Stimulated activated CD8-positive, alpha-beta memory T cell treated with anti-CD3 and anti-CD28 coated beads, Interleukin-4, amount 100 ng/mL, for 4 hours (primary cell): ENCODE results near the gene MOGAT2.

ENCODE experiments used
- DNase-seq, 2 donors: peaks; one replicate each; pipeline ENCODE4 v3.0.0-alpha.2; 2020; ENCODE audit warnings: low read depth in 2 of 2, low spot score in 1 of 2

The MOGAT2 gene

DNA sequence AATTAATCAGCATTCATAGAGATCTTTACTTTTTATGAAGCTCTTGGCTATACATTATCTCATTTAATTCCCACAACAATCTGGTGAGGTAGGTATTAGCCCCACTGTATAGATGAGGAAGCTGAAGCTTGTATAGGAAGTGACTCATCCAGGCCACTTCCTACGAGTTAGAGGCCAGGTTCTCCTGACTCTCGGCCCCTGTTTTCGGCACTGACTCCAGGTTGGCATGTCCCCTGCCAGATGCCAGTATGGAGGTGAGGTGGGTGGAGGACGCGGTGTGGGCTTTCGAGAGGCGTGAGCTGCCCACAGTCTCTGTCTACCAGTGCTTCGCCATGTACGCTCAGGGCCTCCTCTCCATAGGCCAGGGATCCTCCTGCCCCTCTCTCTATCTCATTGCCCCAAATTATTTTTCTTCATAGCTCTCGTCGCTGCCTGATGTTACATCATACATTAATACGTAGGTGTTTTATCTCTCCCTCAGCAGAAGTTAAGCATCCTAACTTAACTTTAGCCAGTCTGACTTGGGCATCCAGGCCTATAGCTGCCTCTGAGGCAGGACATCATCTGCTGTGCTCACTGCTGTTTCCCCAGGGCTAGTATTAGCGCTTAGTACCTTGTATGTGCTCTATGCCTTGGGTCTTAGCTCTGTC, 59.9 kb downstream of the MOGAT2 start:
- no peak for DNase-seq

DNA sequence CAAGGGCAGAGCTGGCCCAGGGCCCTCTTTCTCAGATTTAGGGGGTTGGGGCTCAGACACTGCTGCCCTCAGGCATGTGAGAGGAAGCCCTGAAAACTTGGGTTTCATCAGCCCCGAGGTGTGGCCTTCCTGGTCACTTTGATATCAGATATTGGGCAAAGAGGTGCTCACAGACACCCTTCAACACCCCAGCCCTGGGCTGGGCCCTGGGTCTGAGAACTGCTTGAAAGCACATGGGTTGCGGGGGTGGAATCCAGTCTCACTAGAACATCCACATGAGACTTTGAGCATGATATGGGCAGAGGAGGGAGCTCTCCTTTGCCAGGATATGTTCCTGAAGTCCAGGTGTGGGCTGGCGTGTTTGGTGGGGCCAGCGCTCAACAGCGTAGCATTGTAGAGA, 61.3 kb downstream of the MOGAT2 start:
- DNase-seq, result no peak

DNA sequence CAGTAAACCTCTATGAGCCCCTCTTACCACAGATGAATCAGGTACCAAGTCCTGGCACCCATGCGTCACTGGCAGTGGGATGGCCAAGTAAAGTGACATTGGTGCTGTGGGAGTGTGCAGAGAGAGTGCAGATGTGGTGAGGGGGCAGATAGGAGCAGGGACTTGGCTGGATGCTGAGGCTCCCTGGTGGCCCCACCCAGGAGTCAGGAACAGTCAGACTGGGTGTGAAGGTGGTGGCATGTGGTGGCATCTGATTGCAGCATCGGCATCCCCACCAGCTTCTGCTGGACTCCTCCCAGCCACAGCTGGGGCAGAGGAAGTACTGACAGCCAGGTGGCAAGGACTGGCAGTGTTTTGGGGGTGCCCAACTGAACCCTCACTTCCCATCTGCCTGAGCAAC, 62.3 kb downstream of the MOGAT2 start:
- no peak for DNase-seq

DNA sequence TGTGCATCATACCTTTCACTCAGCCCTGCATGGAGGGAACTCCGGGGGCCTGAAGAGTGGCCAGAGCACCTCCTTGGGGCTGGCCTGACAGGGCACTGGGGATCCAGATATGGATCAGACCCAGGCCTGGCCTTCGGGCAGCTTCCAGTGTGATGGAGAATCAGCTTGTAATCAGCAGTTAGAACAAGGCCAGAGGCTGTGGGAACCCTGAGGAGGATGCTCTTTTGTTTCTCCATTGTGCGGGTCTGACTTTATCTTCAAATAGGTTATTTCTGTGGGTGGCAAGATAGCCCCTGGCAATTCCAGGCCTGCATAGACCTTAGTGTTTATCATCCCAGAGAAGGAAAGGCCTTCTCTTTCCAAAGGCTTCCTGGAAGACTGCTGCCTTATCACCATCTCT, 63.2 kb downstream of the MOGAT2 start:
- no peak for DNase-seq

DNA sequence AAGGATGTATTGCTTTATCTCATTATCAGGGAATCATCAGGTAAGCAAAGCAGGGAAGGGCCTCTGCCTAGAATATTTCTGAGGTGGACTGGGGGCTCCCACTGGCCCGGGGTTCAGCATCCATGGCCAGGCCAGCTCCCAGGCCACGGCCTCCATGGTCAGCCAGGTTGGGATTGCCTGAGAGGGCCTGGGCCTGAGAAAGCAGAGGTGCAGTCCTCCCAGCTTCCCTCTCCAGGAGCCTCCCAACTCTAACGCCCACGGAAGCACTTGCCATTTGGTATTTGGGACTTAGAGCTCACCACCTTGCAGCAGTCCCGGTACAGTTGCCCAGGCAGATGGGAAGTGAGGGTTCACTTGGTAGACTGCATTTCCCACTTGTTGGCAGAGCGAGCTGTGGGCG, 63.7 kb downstream of the MOGAT2 start:
- no peak for DNase-seq

DNA sequence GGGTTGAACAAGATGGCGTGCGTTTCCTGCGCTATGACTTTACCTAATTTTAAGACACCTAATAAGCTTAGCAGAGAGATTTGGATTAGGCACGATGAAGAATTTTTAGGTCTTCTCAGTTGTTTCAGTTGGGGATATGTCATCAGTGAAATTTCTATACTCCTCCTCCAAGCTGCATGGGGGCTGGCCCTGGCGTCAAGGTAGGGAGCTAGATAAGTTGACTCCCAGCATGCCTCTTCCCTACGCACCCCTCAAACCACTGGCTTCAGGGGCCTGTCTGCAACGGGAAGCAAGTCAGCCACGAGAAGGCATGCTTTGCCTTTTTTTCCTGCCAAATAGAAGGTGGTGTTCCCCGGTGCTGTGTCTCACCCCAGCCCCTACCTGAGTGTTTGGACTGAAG, 64.2 kb downstream of the MOGAT2 start:
- no peak for DNase-seq
